Stomach (tissue), 4 donors: ENCODE results near the gene OOSP4B.

Experiments used
- EP300 ChIP-seq: sonication (generic); formaldehyde crosslinking; IDR thresholded peaks from one replicate; pipeline ENCODE4 v1.6.1; 2017; ENCODE audit warnings: antibody characterized with exemption
- TF ChIP-seq, protein P1 (sequence below), 7 experiments: fragments of 450-650 bp in 4 of 7; fragments of 200-600 bp in 3 of 7; sonication (generic) in 3 of 7; IDR thresholded peaks; one replicate each; pipeline ENCODE4 v1.5.1; 2016 to 2019; ENCODE audit warnings: antibody characterized with exemption in 7 of 7, control low read depth in 2 of 7, mild to moderate bottlenecking in 1 of 7

DNA sequence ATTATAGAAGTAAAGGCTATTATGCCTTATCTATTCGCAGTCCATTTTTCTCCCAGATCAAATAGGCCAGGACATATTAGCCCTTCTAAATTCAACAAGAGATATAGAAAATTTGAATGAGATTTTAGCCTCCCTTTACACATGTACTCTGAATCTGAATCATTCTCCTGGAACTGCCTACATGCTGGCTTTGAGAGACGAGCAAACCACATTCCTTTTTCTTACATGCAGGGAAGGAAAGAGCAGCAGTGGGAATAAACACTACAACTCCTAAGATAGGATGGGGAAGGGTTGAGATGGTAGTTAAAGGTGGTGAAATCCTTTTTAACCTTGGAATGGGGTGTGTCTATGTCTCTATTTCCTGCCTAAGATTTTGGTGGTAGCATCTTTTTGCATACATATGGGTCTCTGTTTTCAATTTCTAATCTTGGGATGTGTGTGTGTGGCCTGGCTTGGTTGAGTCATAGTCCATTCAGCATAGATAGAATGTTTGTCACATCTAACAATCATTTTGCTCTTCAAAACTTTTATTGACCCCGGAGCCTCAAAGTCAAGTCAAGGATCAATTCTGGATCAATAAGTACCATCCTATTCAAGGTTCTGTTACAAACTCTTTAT, 12.1 kb downstream of the OOSP4B start:
- TF ChIP-seq, protein P1, sequence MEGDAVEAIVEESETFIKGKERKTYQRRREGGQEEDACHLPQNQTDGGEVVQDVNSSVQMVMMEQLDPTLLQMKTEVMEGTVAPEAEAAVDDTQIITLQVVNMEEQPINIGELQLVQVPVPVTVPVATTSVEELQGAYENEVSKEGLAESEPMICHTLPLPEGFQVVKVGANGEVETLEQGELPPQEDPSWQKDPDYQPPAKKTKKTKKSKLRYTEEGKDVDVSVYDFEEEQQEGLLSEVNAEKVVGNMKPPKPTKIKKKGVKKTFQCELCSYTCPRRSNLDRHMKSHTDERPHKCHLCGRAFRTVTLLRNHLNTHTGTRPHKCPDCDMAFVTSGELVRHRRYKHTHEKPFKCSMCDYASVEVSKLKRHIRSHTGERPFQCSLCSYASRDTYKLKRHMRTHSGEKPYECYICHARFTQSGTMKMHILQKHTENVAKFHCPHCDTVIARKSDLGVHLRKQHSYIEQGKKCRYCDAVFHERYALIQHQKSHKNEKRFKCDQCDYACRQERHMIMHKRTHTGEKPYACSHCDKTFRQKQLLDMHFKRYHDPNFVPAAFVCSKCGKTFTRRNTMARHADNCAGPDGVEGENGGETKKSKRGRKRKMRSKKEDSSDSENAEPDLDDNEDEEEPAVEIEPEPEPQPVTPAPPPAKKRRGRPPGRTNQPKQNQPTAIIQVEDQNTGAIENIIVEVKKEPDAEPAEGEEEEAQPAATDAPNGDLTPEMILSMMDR (IDR thresholded peaks at IDR 0.05): no peak
- no peak for TF ChIP-seq EP300
